ENCODE measurements around the gene RAB5B. TPM values are rescaled to one million over a fixed set of nuclear protein-coding genes. Genes with fewer than 3 reads are reported as not detected.

RAB5B gene
- total RNA-seq, 1 donor from 2014 or later = 83.8 TPM

- POLR2A ChIA-PET = no interaction called here
Measured at GRCh38 chr12:56013482-56013881, 39.6 kb downstream of the RAB5B start.

GRCh38 chr12:56014205-56014604, 40.3 kb downstream of the RAB5B start:
- intact Hi-C loops (cut with micrococcal nuclease) = no loop called here
- no peak for ATAC-seq (ENCODE audit: low read depth)
- H3K27ac Mint-ChIP-seq = no peak overlapping the region
- ChIA-PET CTCF (interaction anchor here (1.2 kb wide), 1 partner anchor 16 kb away, joined by 3 read pairs; no protein-coding TSS in a partner anchor), POLR2A (interaction anchor here (0.7 kb wide), 2 partner anchors 15 to 1464 kb away, joined by 3 to 6 read pairs; no protein-coding TSS in a partner anchor)
- no peak for DNase-seq
- no peaks in the 10 kb centered on the region for H3K27me3 Mint-ChIP-seq
- H3K36me3 Mint-ChIP-seq (ENCODE audit: low read depth) = peaks cover 7% of the 10 kb centered on the region
- no peaks in the 10 kb centered on the region for H3K9me3 Mint-ChIP-seq
- TF ChIP-seq CTCF (IDR thresholded peaks at IDR 0.05) = no peak
- no peak overlapping the region for H3K4me3 Mint-ChIP-seq
- no peaks in the 10 kb centered on the region for H3K4me1 Mint-ChIP-seq

More at GRCh38 chr12:56013482-56013881, 39.6 kb downstream of the RAB5B start:
- CTCF ChIA-PET = interaction anchor here (1.2 kb wide), 2 partner anchors 15 to 18 kb away, joined by 3 read pairs; no protein-coding TSS in a partner anchor
- Mint-ChIP-seq H3K4me1 (peaks cover 1% of the 10 kb centered on the region), H3K27ac (no peak overlapping the region), H3K9me3 (no peaks in the 10 kb centered on the region), H3K36me3 (ENCODE audit: low read depth) (peaks cover 7% of the 10 kb centered on the region), H3K4me3 (no peak overlapping the region), H3K27me3 (no peaks in the 10 kb centered on the region)
- DNase-seq = no peak
- intact Hi-C loops (cut with micrococcal nuclease) = no loop called here
- ATAC-seq (ENCODE audit: low read depth) = no peak
- TF ChIP-seq CTCF (IDR thresholded peaks at IDR 0.05) = no peak

GRCh38 chr12:56017181-56017580, 43.3 kb downstream of the RAB5B start:
- no peak for TF ChIP-seq CTCF (IDR thresholded peaks at IDR 0.05)
- ChIA-PET POLR2A (no interaction called here), CTCF (no interaction called here)
- ATAC-seq (ENCODE audit: low read depth) (no peak), DNase-seq (no peak)
- Mint-ChIP-seq H3K27me3 (no peaks in the 10 kb centered on the region), H3K27ac (no peak overlapping the region), H3K9me3 (no peaks in the 10 kb centered on the region), H3K4me1 (peaks cover 9% of the 10 kb centered on the region), H3K36me3 (ENCODE audit: low read depth) (peaks cover 7% of the 10 kb centered on the region), H3K4me3 (no peak overlapping the region)
- intact Hi-C loops (cut with micrococcal nuclease) = no loop called here

- DNase-seq (no peak), ATAC-seq (ENCODE audit: low read depth) (no peak)
- no peak for TF ChIP-seq CTCF (IDR thresholded peaks at IDR 0.05)
- H3K9me3 Mint-ChIP-seq = no peaks in the 10 kb centered on the region
- intact Hi-C loops (cut with micrococcal nuclease) = no loop called here
- no peak overlapping the region for H3K27ac Mint-ChIP-seq
- H3K36me3 Mint-ChIP-seq (ENCODE audit: low read depth) = peaks cover 7% of the 10 kb centered on the region
- H3K4me3 Mint-ChIP-seq = no peak overlapping the region
- POLR2A ChIA-PET = no interaction called here
- CTCF ChIA-PET = no interaction called here
- no peaks in the 10 kb centered on the region for H3K27me3 Mint-ChIP-seq
- peaks cover 9% of the 10 kb centered on the region for H3K4me1 Mint-ChIP-seq
Measured at GRCh38 chr12:56018356-56018755, 44.5 kb downstream of the RAB5B start.

- no peak for TF ChIP-seq CTCF (IDR thresholded peaks at IDR 0.05)
- ChIA-PET POLR2A (interaction anchor here (0.5 to 1.4 kb wide), 3 partner anchors 13 to 191 kb away, joined by 3 to 5 read pairs (median 3); no protein-coding TSS in a partner anchor), CTCF (no interaction called here)
Measured at GRCh38 chr12:56020423-56021184, 46.7 kb downstream of the RAB5B start, which contains the start of gene IKZF4. IKZF4 (plus strand) TSS chr12:56021043; CDS start chr12:56021494, 451 bp downstream.

More at GRCh38 chr12:56020423-56021184, 46.7 kb downstream of the RAB5B start, which contains the start of gene IKZF4:
- ATAC-seq (ENCODE audit: low read depth) (peak; percentile 34), DNase-seq (no peak)
- Mint-ChIP-seq H3K9me3 (no peaks in the 10 kb centered on the region), H3K27me3 (no peaks in the 10 kb centered on the region), H3K4me1 (peaks cover 9% of the 10 kb centered on the region), H3K27ac (no peak within 1 kb of the TSS), H3K4me3 (peak within 1 kb of the TSS; percentile 66), H3K36me3 (ENCODE audit: low read depth) (peaks cover 5% of the 10 kb centered on the region)
- intact Hi-C loops (cut with micrococcal nuclease) = no loop called here

Data from activated B cell treated with CpG ODN at 0.5 μM for 24 hours (primary cell).